Heart right ventricle (tissue), 16 donors: ENCODE data around the gene ACTRT2. TPM values are rescaled to one million over a fixed set of nuclear protein-coding genes. Genes with fewer than 3 reads are reported as not detected.

ENCODE experiments used
- ATAC-seq, 8 donors: fragments of 200-7000 bp; cut with Tn5 transposase; one replicate each; pipeline ENCODE4 v1.9.1; 2020; ENCODE audit warnings: mild to moderate bottlenecking in 8 of 8, moderate library complexity in 8 of 8, moderate number of reproducible peaks in 1 of 8
- DNase-seq, 2 donors: peaks; one replicate each; pipeline ENCODE4 v3.0.0-alpha.2; 2020
- H3K27ac ChIP-seq, 10 donors: fragments of 200-600 bp; sonication (generic) in 2 of 10; one replicate each; pipeline versions ENCODE4 v1.5.0 to v1.8.0; 2020 to 2022; ENCODE audit warnings: mild to moderate bottlenecking in 3 of 10
- H3K27me3 ChIP-seq, 7 donors: fragments of 200-600 bp; one replicate each; pipeline ENCODE4 v1.8.0; 2021 to 2022; ENCODE audit warnings: mild to moderate bottlenecking in 2 of 7
- H3K36me3 ChIP-seq, 9 donors: fragments of 200-600 bp; sonication (generic) in 1 of 9; one replicate each; pipeline versions ENCODE4 v1.5.0 to v1.8.0; 2020 to 2022; ENCODE audit warnings: mild to moderate bottlenecking in 2 of 9
- H3K4me1 ChIP-seq, 9 donors: fragments of 200-600 bp; sonication (generic) in 1 of 9; one replicate each; pipeline versions ENCODE4 v1.5.0 to v1.8.0; 2020 to 2022; ENCODE audit warnings: mild to moderate bottlenecking in 4 of 9
- H3K4me3 ChIP-seq, 10 donors: fragments of 200-600 bp; sonication (generic) in 2 of 10; one replicate each; pipeline versions ENCODE4 v1.5.0 to v1.8.0; 2020 to 2022; ENCODE audit warnings: mild to moderate bottlenecking in 7 of 10, moderate library complexity in 2 of 10
- H3K9me3 ChIP-seq, 11 donors: fragments of 200-600 bp in 10 of 11; sonication (generic) in 2 of 11; one replicate each; pipeline versions ENCODE4 v1.5.0 to v1.8.0; 2013 to 2022; ENCODE audit warnings: mild to moderate bottlenecking in 2 of 11, control low read depth in 1 of 11, moderate library complexity in 1 of 11
- WGBS, 2 donors: extraction: QIAGEN DNeasy Blood & Tissue Kit; methylation state at CpG; one replicate each; pipeline ENCODE4 v1.1.7; 2013; ENCODE audit warnings: inconsistent platforms in 1 of 2; 5-methylcytosine and 5-hydroxymethylcytosine counted together
- intact Hi-C, 10 donors: fragments of 100-400 bp; cut with DNase I; formaldehyde crosslinking; loops; one replicate each; pipeline versions ENCODE4 v1.11.1 to v1.14.2; 2022
- polyA plus RNA-seq, 2 donors: library from polyadenylated mRNA; stranded (reverse); fragments of 200-250 nt; gene quantifications; one replicate each; pipeline ENCODE4 v1.2.3, GENCODE V29; 2013
- total RNA-seq, 10 donors: library from RNA; stranded (reverse); fragmentation: NEBNext Ultra II Directional in 3 of 10; extraction: Animal tissue kit (Norgen Biotek cat#: 25700) in 3 of 10; gene quantifications; one replicate each; pipeline versions ENCODE4 v1.2.1 to v1.2.4, GENCODE V29; 2021 to 2023
- TF ChIP-seq, protein P1 (sequence below), 9 donors: fragments of 200-600 bp; sonication (generic) in 2 of 9; IDR thresholded peaks; one replicate each; pipeline versions ENCODE4 v1.5.0 to v1.8.0; 2021 to 2022; ENCODE audit warnings: antibody characterized with exemption in 9 of 9, mild to moderate bottlenecking in 5 of 9, moderate library complexity in 1 of 9
- donor health status: Arrhythmogenic right ventricular cardiomyopathy.
- donor health status: ischemic (EF 13 %, LVEDD 7.1; RV severe dilation, severe dysfunction).
- donor health status: healthy with polysubstance abuse.
- donor health status: DM: no; HTN: yes; CAD: no.
- donor health status: DM: no; HTN: no; CAD: no.
- donor health status: ischemic (EF 25% LVEDD 6.9; RV normal size, moderate dysfunction).
- donor health status: ischemic (EF 25% LVEDD 5.7; RV mildly dilated, moderate dysfunction).
- donor health status: healthy.
- donor health status: DM: yes; HTN: yes; CAD: no.
- donor health status: Ischemic cardiomyopathy.
- donor health status: ischemic (EF 35%, LVEDD 5.7; RV mildly dilated, moderate dysfunction).
- donor health status: nonischemic (EF 11% LVEDD 7.7; RV severe dilation, severe dysfunction).
- donor health status: DM: yes; HTN: yes; CAD: no.
- donor health status: PGD.
- donor health status: ischemic (EF 29% LVEDD 5.4; RV normal size, mild dysfunction).
- donor health status: nonischemic (EF 23%, LVEDD 6.1; RV moderate dilation, normal function).

Gene ACTRT2
- total and polyA plus RNA-seq, 12 donors, result not detected

DNA sequence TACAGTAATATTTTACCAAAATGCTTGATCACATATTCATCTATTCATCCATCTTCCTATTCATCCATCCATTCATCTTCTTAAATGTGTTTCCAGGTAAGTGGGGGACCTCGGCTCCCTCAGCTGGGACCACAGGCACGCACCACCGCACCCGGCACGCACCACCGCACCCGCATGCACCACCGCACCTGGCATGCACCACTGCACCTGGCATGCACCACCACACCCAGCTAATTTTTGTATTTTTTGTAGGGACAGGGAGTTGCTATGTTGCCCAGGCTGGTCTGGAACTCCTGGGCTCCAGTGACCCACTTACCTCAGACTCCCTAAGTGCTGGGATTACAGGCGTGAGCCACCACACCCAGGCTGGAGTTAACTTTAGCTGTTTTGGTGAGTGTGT lies 21.2 kb downstream of the ACTRT2 start:
- Histone ChIP-seq H3K9me3 (peaks cover 0 to 18% (median 0%) of the 10 kb centered on the region in 11 donors), H3K4me3 (no peak overlapping the region), H3K27ac (no peak overlapping the region), H3K36me3 (no peaks in the 10 kb centered on the region), H3K27me3 (peaks cover 0 to 54% (median 43%) of the 10 kb centered on the region in 7 donors), H3K4me1 (no peaks in the 10 kb centered on the region)
- DNase-seq (no peak), ATAC-seq (no peak)
- intact Hi-C loops, result no loop called here
- 89 to 91% methylated on average over 9 of the region's 9 CpGs for WGBS, 2 donors
- TF ChIP-seq, protein P1, sequence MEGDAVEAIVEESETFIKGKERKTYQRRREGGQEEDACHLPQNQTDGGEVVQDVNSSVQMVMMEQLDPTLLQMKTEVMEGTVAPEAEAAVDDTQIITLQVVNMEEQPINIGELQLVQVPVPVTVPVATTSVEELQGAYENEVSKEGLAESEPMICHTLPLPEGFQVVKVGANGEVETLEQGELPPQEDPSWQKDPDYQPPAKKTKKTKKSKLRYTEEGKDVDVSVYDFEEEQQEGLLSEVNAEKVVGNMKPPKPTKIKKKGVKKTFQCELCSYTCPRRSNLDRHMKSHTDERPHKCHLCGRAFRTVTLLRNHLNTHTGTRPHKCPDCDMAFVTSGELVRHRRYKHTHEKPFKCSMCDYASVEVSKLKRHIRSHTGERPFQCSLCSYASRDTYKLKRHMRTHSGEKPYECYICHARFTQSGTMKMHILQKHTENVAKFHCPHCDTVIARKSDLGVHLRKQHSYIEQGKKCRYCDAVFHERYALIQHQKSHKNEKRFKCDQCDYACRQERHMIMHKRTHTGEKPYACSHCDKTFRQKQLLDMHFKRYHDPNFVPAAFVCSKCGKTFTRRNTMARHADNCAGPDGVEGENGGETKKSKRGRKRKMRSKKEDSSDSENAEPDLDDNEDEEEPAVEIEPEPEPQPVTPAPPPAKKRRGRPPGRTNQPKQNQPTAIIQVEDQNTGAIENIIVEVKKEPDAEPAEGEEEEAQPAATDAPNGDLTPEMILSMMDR (IDR thresholded peaks at IDR 0.05), result no peak

DNA sequence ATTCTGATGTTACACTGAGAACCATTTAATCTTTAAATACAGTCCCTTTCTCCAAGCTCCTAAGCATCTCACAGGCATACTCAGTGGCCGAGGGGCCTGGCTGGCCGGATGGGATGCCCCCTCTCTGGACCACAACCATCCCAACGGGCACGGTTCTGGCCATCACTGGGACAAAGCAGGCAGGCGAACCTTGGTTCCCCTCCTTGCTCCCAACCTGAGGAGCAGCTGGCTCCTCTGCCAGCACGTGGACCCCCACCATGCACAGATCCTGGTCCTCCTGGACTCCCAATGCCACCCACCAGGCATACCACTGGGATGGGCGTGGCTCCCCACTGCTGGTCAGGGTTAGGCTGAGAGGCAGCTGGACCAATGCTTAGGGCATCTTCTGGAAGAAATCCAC lies 27.9 kb downstream of the ACTRT2 start:
- intact Hi-C loops, result no loop called here
- no peak overlapping the region for H3K4me3 ChIP-seq
- H3K9me3 ChIP-seq, result peaks cover 0 to 18% (median 0%) of the 10 kb centered on the region in 11 donors
- no peak overlapping the region for H3K27ac ChIP-seq
- ATAC-seq (no peak), DNase-seq (no peak)
- no peaks in the 10 kb centered on the region for H3K4me1 ChIP-seq
- peaks cover 0 to 40% (median 21%) of the 10 kb centered on the region in 7 donors for H3K27me3 ChIP-seq
- no peaks in the 10 kb centered on the region for H3K36me3 ChIP-seq
- 72 to 82% methylated on average over 7 of the region's 7 CpGs for WGBS, 2 donors
- TF ChIP-seq, protein P1 (IDR thresholded peaks at IDR 0.05), result no peak

DNA sequence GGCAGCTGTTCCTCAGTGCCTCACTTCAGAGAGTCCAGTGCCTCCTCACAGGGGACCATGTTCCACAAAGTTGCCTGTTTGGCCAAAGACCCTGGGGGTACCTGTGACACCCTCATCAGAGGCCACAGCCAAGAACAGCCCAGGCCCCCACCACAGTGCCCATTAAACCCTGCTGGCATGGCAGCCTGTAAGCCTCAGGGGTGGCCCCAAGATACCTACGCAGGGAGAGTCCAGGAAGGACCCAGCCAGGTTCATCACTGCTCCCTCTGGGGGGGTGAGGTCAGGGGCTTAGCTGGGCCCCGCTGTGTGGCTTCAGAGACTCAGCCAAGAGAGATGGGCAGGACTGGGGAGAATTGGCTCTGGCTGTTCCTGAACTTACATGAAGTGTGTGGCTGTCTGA lies 28.6 kb downstream of the ACTRT2 start:
- 76 to 81% methylated on average over 2 of the region's 2 CpGs for WGBS, 2 donors
- Histone ChIP-seq H3K4me1 (no peaks in the 10 kb centered on the region), H3K27ac (no peak overlapping the region), H3K4me3 (no peak overlapping the region), H3K36me3 (no peaks in the 10 kb centered on the region), H3K9me3 (peaks cover 0 to 16% (median 0%) of the 10 kb centered on the region in 11 donors), H3K27me3 (peaks cover 0 to 37% (median 20%) of the 10 kb centered on the region in 7 donors)
- TF ChIP-seq, protein P1 (IDR thresholded peaks at IDR 0.05), result no peak
- DNase-seq, result no peak
- intact Hi-C loops, result no loop called here
- no peak for ATAC-seq

DNA sequence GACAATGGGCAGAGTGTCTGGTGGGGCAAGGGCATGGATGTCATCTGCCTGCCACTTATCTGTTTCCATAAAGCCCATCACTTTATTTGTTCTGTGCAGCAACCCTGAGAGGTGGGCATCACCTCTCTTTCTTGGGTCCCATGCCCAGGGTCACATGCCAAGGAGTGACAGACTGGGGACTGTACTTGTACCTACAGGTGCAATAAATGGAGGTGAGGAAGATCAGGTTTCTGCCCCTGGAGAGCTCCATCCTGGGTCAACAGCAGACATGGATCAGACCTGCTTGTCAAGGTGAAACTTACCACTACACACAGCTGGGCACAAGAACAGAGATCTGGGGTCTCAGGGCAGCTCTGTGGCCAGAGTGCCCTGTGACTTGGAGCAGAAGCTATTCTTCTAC lies 29.3 kb downstream of the ACTRT2 start:
- H3K9me3 ChIP-seq, result peaks cover 0 to 10% (median 0%) of the 10 kb centered on the region in 11 donors
- ATAC-seq, result no peak
- no peaks in the 10 kb centered on the region for H3K36me3 ChIP-seq
- TF ChIP-seq, protein P1 (IDR thresholded peaks at IDR 0.05), result no peak
- no peak overlapping the region for H3K4me3 ChIP-seq
- peaks cover 0 to 31% (median 15%) of the 10 kb centered on the region in 7 donors for H3K27me3 ChIP-seq
- H3K4me1 ChIP-seq, result no peaks in the 10 kb centered on the region
- no peak for DNase-seq
- intact Hi-C loops, result no loop called here
- H3K27ac ChIP-seq, result no peak overlapping the region
